NCI-H128 (cell line): ENCODE measurements around the gene CRIP3.
"Not testable (repeated sequence)": the region's sequence is repeated elsewhere in the genome, so short reads cannot be mapped to it uniquely, and the experiment has no call there.

Experiments
- DNase-seq: peaks from one replicate; lab custom pipeline; 2025; ENCODE audit not compliant: unreplicated experiment; lab: John Stamatoyannopoulos, UW

The CRIP3 gene

GRCh38 chr6:43307451-43308100 lies 1.1 kb downstream of the CRIP3 start:
- no peak for DNase-seq

GRCh38 chr6:43306086-43306485 lies 2.5 kb downstream of the CRIP3 start:
- no peak for DNase-seq

- no peak for DNase-seq
Measured at GRCh38 chr6:43304882-43305281, 3.7 kb downstream of the CRIP3 start.

GRCh38 chr6:43304361-43304760 lies 4.3 kb downstream of the CRIP3 start:
- DNase-seq: no peak

- no peak for DNase-seq
Measured at GRCh38 chr6:43303751-43304331, 4.8 kb downstream of the CRIP3 start.

- not testable (repeated sequence) for DNase-seq
Measured at GRCh38 chr6:43303006-43303405, 5.6 kb downstream of the CRIP3 start.

- no peak for DNase-seq
Measured at GRCh38 chr6:43302126-43302525, 6.5 kb downstream of the CRIP3 start.

GRCh38 chr6:43301081-43301870 lies 7.3 kb downstream of the CRIP3 start:
- DNase-seq: no peak

GRCh38 chr6:43299338-43300293 lies 9.0 kb downstream of the CRIP3 start:
- no peak for DNase-seq

GRCh38 chr6:43298565-43299337 lies 9.9 kb downstream of the CRIP3 start:
- no peak for DNase-seq

- DNase-seq: no peak
Measured at GRCh38 chr6:43297644-43298564, 10.7 kb downstream of the CRIP3 start, which contains the start of gene SLC22A7. TSS of gene SLC22A7 (plus strand) at chr6:43298260. CDS start at chr6:43298359, 99 bp downstream.

- DNase-seq: no peak
Measured at GRCh38 chr6:43296780-43297497, 11.7 kb downstream of the CRIP3 start.

- DNase-seq: no peak
Measured at GRCh38 chr6:43295456-43295855, 13.2 kb downstream of the CRIP3 start.

- no peak for DNase-seq
Measured at GRCh38 chr6:43294536-43294935, 14.1 kb downstream of the CRIP3 start.

- no peak for DNase-seq
Measured at GRCh38 chr6:43293698-43294097, 14.9 kb downstream of the CRIP3 start.

GRCh38 chr6:43292763-43293318 lies 15.8 kb downstream of the CRIP3 start:
- no peak for DNase-seq

- no peak for DNase-seq
Measured at GRCh38 chr6:43292341-43292740, 16.3 kb downstream of the CRIP3 start.

- DNase-seq: no peak
Measured at GRCh38 chr6:43291708-43292107, 16.9 kb downstream of the CRIP3 start.
